Measurements from ENCODE around the gene TPBGL. TPM values are rescaled to one million over a fixed set of nuclear protein-coding genes. Genes with fewer than 3 reads are reported as not detected.

TPBGL gene
- total and polyA plus RNA-seq, 4 donors = 0.11 to 0.58 (median 0.33) TPM

DNA sequence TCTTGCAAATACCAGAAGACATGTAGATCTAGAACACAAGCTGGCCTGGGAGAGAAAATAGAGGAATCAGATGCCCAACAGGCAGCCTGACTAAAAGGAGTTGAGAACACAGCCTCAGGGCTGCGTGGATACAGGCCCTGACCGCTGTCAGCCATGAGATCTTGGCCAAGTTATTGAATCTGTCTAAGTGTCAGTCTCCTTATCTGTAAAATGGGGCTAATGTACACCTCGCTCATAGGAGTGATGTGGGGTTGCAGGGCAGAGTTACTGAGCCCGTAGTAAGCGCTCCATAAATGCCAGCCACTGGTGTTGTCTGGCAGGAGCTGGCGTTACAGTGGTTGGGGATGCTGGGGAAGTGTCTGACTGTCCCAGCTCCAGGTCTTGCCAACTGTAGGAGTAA lies 38.4 kb upstream of the TPBGL start:
- ATAC-seq (ENCODE audit: insufficient read depth, low FRiP score) (no peak), DNase-seq (no peak)
- Histone ChIP-seq H3K9me3 (ENCODE audit: control insufficient read depth in 4 of 4, insufficient read depth in 3 of 4, low read length in 3 of 4) (no peaks in the 10 kb centered on the region), H3K4me1 (ENCODE audit: control insufficient read depth in 5 of 5, insufficient read depth in 5 of 5, low read length in 5 of 5) (peaks cover 0 to 3% (median 0%) of the 10 kb centered on the region in 5 donors), H3K9ac (ENCODE audit: insufficient read depth in 1 of 2, low read length in 2 of 2) (no peak overlapping the region), H3K27ac (ENCODE audit: low read depth in 1 of 2, low read length in 1 of 2) (no peak overlapping the region), H3K4me3 (no peak overlapping the region), H3K36me3 (ENCODE audit: control insufficient read depth in 4 of 4, insufficient read depth in 4 of 4, low read length in 4 of 4) (peaks cover 0 to 23% (median 0%) of the 10 kb centered on the region in 4 donors), H3K27me3 (ENCODE audit: control insufficient read depth in 3 of 3, insufficient read depth in 3 of 3, low read length in 2 of 3) (no peaks in the 10 kb centered on the region)
- TF ChIP-seq, protein P1, sequence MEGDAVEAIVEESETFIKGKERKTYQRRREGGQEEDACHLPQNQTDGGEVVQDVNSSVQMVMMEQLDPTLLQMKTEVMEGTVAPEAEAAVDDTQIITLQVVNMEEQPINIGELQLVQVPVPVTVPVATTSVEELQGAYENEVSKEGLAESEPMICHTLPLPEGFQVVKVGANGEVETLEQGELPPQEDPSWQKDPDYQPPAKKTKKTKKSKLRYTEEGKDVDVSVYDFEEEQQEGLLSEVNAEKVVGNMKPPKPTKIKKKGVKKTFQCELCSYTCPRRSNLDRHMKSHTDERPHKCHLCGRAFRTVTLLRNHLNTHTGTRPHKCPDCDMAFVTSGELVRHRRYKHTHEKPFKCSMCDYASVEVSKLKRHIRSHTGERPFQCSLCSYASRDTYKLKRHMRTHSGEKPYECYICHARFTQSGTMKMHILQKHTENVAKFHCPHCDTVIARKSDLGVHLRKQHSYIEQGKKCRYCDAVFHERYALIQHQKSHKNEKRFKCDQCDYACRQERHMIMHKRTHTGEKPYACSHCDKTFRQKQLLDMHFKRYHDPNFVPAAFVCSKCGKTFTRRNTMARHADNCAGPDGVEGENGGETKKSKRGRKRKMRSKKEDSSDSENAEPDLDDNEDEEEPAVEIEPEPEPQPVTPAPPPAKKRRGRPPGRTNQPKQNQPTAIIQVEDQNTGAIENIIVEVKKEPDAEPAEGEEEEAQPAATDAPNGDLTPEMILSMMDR (IDR thresholded peaks at IDR 0.05; ENCODE audit: control extremely low read depth, extremely low read depth) = no peak
- WGBS, 2 donors = 86 to 92% methylated on average over 6 of the region's 6 CpGs

DNA sequence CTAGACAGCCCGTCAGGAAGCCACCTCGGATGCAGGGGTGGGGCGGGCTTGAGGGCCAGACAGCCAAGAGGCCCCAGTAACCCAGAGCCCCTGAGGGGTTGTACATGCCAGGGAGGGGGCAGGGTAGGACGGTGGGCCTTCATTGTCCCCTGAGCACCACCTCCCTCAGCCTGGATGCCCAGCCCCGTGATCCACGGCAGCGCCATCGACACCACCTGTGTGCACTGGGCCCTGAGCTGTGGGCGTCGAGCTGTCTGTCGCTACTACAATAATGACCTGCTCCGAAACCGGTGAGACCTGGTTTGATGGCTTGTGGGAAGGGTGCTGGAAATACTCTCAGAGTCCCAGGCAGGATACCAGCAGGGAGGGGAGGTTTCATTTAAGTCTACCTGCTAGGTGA lies 37.4 kb upstream of the TPBGL start:
- WGBS, 2 donors = 85% methylated on average over 13 of the region's 13 CpGs
- DNase-seq (no peak), ATAC-seq (ENCODE audit: insufficient read depth, low FRiP score) (no peak)
- Histone ChIP-seq H3K4me3 (no peak overlapping the region), H3K36me3 (ENCODE audit: control insufficient read depth in 4 of 4, insufficient read depth in 4 of 4, low read length in 4 of 4) (peaks cover 0 to 19% (median 0%) of the 10 kb centered on the region in 4 donors), H3K4me1 (ENCODE audit: control insufficient read depth in 5 of 5, insufficient read depth in 5 of 5, low read length in 5 of 5) (peaks cover 0 to 3% (median 0%) of the 10 kb centered on the region in 5 donors), H3K9ac (ENCODE audit: insufficient read depth in 1 of 2, low read length in 2 of 2) (no peak overlapping the region), H3K9me3 (ENCODE audit: control insufficient read depth in 4 of 4, insufficient read depth in 3 of 4, low read length in 3 of 4) (no peaks in the 10 kb centered on the region), H3K27me3 (ENCODE audit: control insufficient read depth in 3 of 3, insufficient read depth in 3 of 3, low read length in 2 of 3) (no peaks in the 10 kb centered on the region), H3K27ac (ENCODE audit: low read depth in 1 of 2, low read length in 1 of 2) (no peak overlapping the region)
- TF ChIP-seq, protein P1 (IDR thresholded peaks at IDR 0.05; ENCODE audit: control extremely low read depth, extremely low read depth) = no peak

DNA sequence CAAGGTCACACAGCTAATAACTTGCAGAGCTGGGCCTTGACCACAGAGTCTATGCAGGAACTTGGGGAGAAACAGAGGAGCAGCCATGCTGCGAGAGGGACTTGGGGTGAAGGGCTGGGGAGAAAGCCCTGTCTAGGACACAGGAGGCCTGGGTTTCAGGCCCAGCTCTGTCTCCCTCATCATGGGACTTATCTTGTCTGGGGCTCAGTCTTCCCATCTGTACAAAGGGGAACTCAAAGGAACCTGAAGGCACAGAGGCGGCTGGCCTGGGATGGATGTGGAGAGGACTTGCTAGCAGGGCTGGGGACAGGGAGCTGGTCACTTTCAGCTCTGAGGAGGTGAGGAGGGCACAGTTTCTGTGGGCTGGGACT lies 36.9 kb upstream of the TPBGL start:
- no peak overlapping the region for H3K9ac ChIP-seq (ENCODE audit: insufficient read depth in 1 of 2, low read length in 2 of 2)
- TF ChIP-seq, protein P1 (IDR thresholded peaks at IDR 0.05; ENCODE audit: control extremely low read depth, extremely low read depth) = no peak
- H3K36me3 ChIP-seq (ENCODE audit: control insufficient read depth in 4 of 4, insufficient read depth in 4 of 4, low read length in 4 of 4) = peaks cover 0 to 16% (median 0%) of the 10 kb centered on the region in 4 donors
- H3K27ac ChIP-seq (ENCODE audit: low read depth in 1 of 2, low read length in 1 of 2) = no peak overlapping the region
- H3K27me3 ChIP-seq (ENCODE audit: control insufficient read depth in 3 of 3, insufficient read depth in 3 of 3, low read length in 2 of 3) = no peaks in the 10 kb centered on the region
- H3K4me1 ChIP-seq (ENCODE audit: control insufficient read depth in 5 of 5, insufficient read depth in 5 of 5, low read length in 5 of 5) = peaks cover 0 to 3% (median 0%) of the 10 kb centered on the region in 5 donors
- H3K9me3 ChIP-seq (ENCODE audit: control insufficient read depth in 4 of 4, insufficient read depth in 3 of 4, low read length in 3 of 4) = no peaks in the 10 kb centered on the region
- 92 to 95% methylated on average over 2 of the region's 2 CpGs for WGBS, 2 donors
- ATAC-seq (ENCODE audit: insufficient read depth, low FRiP score) = no peak
- no peak for DNase-seq
- H3K4me3 ChIP-seq = no peak overlapping the region

All from lung (tissue), 12 donors.